K562 (cell line): Measurements from ENCODE around the gene C16orf74. TPM values are rescaled to one million over a fixed set of nuclear protein-coding genes. Genes with fewer than 3 reads are reported as not detected.

ENCODE experiments used
- ATAC-seq: fragments of 200-7000 bp; cut with Tn5 transposase; 3 replicates; pipeline ENCODE4 v1.9.1; 2020; ENCODE audit warnings: moderate library complexity
- BruUV-seq: library from RNA; stranded (reverse); fragments of 400-500 nt; replicated peaks from 2 replicates; lab custom pipeline; 2021; lab: Mats Ljungman, UMichigan
- CTCF ChIA-PET: fragments of 300-600 bp; formaldehyde crosslinking; extraction: SDS; loops from one replicate; lab custom pipeline; 2021; ENCODE audit warnings: low intra/inter-chr PET ratio; lab: Yijun Ruan, JAX
- POLR2A ChIA-PET: fragments of 300-600, 350-650 bp; sonication (Branson Sonifier 250); formaldehyde crosslinking; extraction: SDS; loops from one replicate; lab custom pipeline; 2021; ENCODE audit warnings: antibody characterized with exemption, inconsistent platforms; lab: Yijun Ruan, JAX
- DNase-seq, 4 experiments: peaks; one replicate each; pipeline versions ENCODE4 v3.0.0 to v3.0.0-alpha.2; 2011 to 2018; ENCODE audit warnings: low spot score in 3 of 4, mixed read lengths in 3 of 4; ENCODE audit errors: extremely low read depth in 1 of 4
- FAIRE-seq: peaks from 2 replicates; lab custom pipeline; 2011; peaks lifted over from hg19 to GRCh38; lab: Jason Lieb, UNC
- H2AFZ ChIP-seq: 2 replicates; pipeline ENCODE4 v1.6.0; 2011; ENCODE audit warnings: low read depth, low read length, control low read depth, inconsistent platforms
- H3K27ac ChIP-seq: fragments of 200-600 bp; 3 replicates; pipeline ENCODE4 v1.8.0; 2011; ENCODE audit warnings: low read depth, mild to moderate bottlenecking, control low read depth, inconsistent platforms, low read length, moderate library complexity, mixed read lengths; ENCODE audit errors: extremely low read depth
- H3K27me3 ChIP-seq, 2 experiments: fragments of 300-600 bp in 1 of 2; 2 replicates in 1 of 2; 3 replicates in 1 of 2; pipeline versions ENCODE4 v1.6.0 to v1.8.0; 2011; ENCODE audit warnings: inconsistent platforms in 2 of 2, low read length in 2 of 2, mild to moderate bottlenecking in 1 of 2, mixed read lengths in 1 of 2, moderate library complexity in 1 of 2; ENCODE audit not compliant: control insufficient read depth in 2 of 2, insufficient read depth in 2 of 2
- H3K36me3 ChIP-seq: fragments of 300-600 bp; 3 replicates; pipeline ENCODE4 v1.8.0; 2011; ENCODE audit warnings: mild to moderate bottlenecking, low read length, inconsistent platforms; ENCODE audit not compliant: control insufficient read depth, insufficient read depth
- H3K4me1 ChIP-seq, 2 experiments: fragments of 200-600 bp in 1 of 2; replicated peaks in 1 of 2; 2 replicates in 1 of 2; 3 replicates in 1 of 2; pipeline versions ENCODE4 v1.5.1 to v1.8.0; 2011; ENCODE audit warnings: inconsistent platforms in 2 of 2, low read length in 2 of 2, mild to moderate bottlenecking in 1 of 2, mixed read lengths in 1 of 2, moderate library complexity in 1 of 2; ENCODE audit not compliant: control insufficient read depth in 2 of 2, insufficient read depth in 2 of 2
- H3K4me2 ChIP-seq: 2 replicates; pipeline ENCODE4 v1.6.1; 2011; ENCODE audit warnings: low read length, control low read depth, inconsistent platforms, mixed read lengths; ENCODE audit not compliant: insufficient read depth
- H3K4me3 ChIP-seq: fragments of 200-600 bp; sonication (generic), shearing (Covaris generic); 2 replicates; pipeline ENCODE4 v1.5.1; 2016; ENCODE audit warnings: control low read depth, inconsistent platforms
- H3K79me2 ChIP-seq: fragments of 200-600 bp; 3 replicates; pipeline ENCODE4 v1.8.0; 2011; ENCODE audit warnings: low read length, inconsistent platforms; ENCODE audit not compliant: control insufficient read depth, insufficient read depth
- H3K9ac ChIP-seq, 2 experiments: 2 replicates each; pipeline versions ENCODE4 v1.6.0 to v1.6.1; 2011; ENCODE audit warnings: low read depth in 2 of 2, low read length in 2 of 2, control low read depth in 1 of 2, inconsistent platforms in 1 of 2, mild to moderate bottlenecking in 1 of 2, mixed read lengths in 1 of 2; ENCODE audit not compliant: insufficient read depth in 1 of 2
- H3K9me1 ChIP-seq: one replicate; pipeline ENCODE4 v1.6.0; 2011; ENCODE audit warnings: inconsistent platforms, mild to moderate bottlenecking, low read length, moderate library complexity; ENCODE audit not compliant: control insufficient read depth, insufficient read depth
- H3K9me3 ChIP-seq: replicated peaks from 2 replicates; pipeline ENCODE4 v1.5.1; 2011; ENCODE audit warnings: low read depth, low read length, inconsistent platforms; ENCODE audit not compliant: control insufficient read depth, insufficient read depth
- H4K20me1 ChIP-seq: replicated peaks from 2 replicates; pipeline ENCODE4 v1.6.1; 2011; ENCODE audit warnings: low read length, inconsistent platforms, mixed read lengths; ENCODE audit not compliant: control insufficient read depth, insufficient read depth
- ADNP ChIP-seq: fragments of 200-800 bp; sonication (Bioruptor generic); IDR thresholded peaks from 2 replicates; pipeline ENCODE4 v1.6.1; 2016; ENCODE audit warnings: missing genetic modification characterization, missing compliant biosample characterization
- CBX8 ChIP-seq: fragments of 200-600 bp; sonication (generic); IDR thresholded peaks from 2 replicates; pipeline ENCODE4 v1.6.1; 2012; ENCODE audit warnings: borderline replicate concordance, mixed run types, low read depth, mild to moderate bottlenecking, moderate library complexity, mixed read lengths, low read length, control low read depth, inconsistent platforms; ENCODE audit not compliant: poor library complexity, severe bottlenecking; ENCODE audit errors: extremely low read depth
- CREB3 ChIP-seq: fragments of 450-650 bp; conservative IDR thresholded peaks from 2 replicates; pipeline ENCODE4 v1.6.1; 2016; ENCODE audit warnings: missing genetic modification characterization, low read depth, mild to moderate bottlenecking, missing compliant biosample characterization, moderate library complexity
- DLX4 ChIP-seq: fragments of 250-450 bp; sonication (Bioruptor Pico); IDR thresholded peaks from 2 replicates; pipeline ENCODE4 v1.6.1; 2021; ENCODE audit warnings: mild to moderate bottlenecking
- ETS2 ChIP-seq: IDR thresholded peaks from 2 replicates; pipeline ENCODE4 v1.6.1; 2016; ENCODE audit warnings: borderline replicate concordance, missing genetic modification characterization, mild to moderate bottlenecking, moderate library complexity, missing compliant biosample characterization; ENCODE audit not compliant: poor library complexity, severe bottlenecking
- HNRNPH1 ChIP-seq: fragments of 200-400 bp; formaldehyde crosslinking; optimal IDR thresholded peaks from 2 replicates; pipeline ENCODE3; 2017; ENCODE audit warnings: low read depth, mild to moderate bottlenecking, low read length, moderate library complexity
- KAT8 ChIP-seq: fragments of 450-650 bp; IDR thresholded peaks from 2 replicates; pipeline ENCODE4 v1.6.1; 2016; ENCODE audit warnings: low read depth, mild to moderate bottlenecking
- RBM39 ChIP-seq: fragments of 200-400 bp; formaldehyde crosslinking; optimal IDR thresholded peaks from 2 replicates; pipeline ENCODE3; 2018; ENCODE audit warnings: low read depth, low read length
- TFE3 ChIP-seq: fragments of 450-650 bp; formaldehyde crosslinking; IDR thresholded peaks from 2 replicates; pipeline ENCODE4 v1.4.0; 2020; ENCODE audit warnings: mild to moderate bottlenecking, mixed read lengths
- ZBTB7A ChIP-seq: IDR thresholded peaks from 2 replicates; pipeline ENCODE4 v1.6.1; 2011; ENCODE audit warnings: low read depth, mild to moderate bottlenecking, low read length, moderate library complexity, borderline replicate concordance; ENCODE audit not compliant: control insufficient read depth
- ZNF175 ChIP-seq: fragments of 200-800 bp; sonication (Bioruptor generic); IDR thresholded peaks from 2 replicates; pipeline ENCODE4 v1.6.1; 2016; ENCODE audit warnings: low read depth, mild to moderate bottlenecking, missing genetic modification characterization, missing compliant biosample characterization
- ZNF217 ChIP-seq: sonication (generic); formaldehyde crosslinking; IDR thresholded peaks from 2 replicates; pipeline ENCODE4 v1.8.0; 2022; ENCODE audit warnings: mild to moderate bottlenecking, missing genetic modification reagents
- ZNF282 ChIP-seq: sonication (generic); formaldehyde crosslinking; IDR thresholded peaks from 2 replicates; pipeline ENCODE4 v1.8.1; 2023; ENCODE audit warnings: missing genetic modification reagents
- WGBS: fragments of 100-300 bp; shearing (Covaris generic); methylation state at CpG from one replicate; pipeline ENCODE4 v1.1.6; 2016; ENCODE audit warnings: low coverage, mixed read lengths; ENCODE audit not compliant: insufficient coverage; ENCODE audit errors: missing lambda C conversion rate; 5-methylcytosine and 5-hydroxymethylcytosine counted together
- in situ Hi-C: fragments of 300-500 bp; cut with MboI; formaldehyde crosslinking; loops from 4 replicates; pipeline ENCODE4 v1.15.0; 2018; ENCODE audit warnings: inconsistent platforms, mixed read lengths
- intact Hi-C: fragments of 100-400 bp; cut with micrococcal nuclease; formaldehyde crosslinking; loops from 2 replicates; pipeline ENCODE4 v1.14.2; 2022
- polyA plus RNA-seq, 8 experiments: library from polyadenylated mRNA; depleted of rRNA in 4 of 8; stranded (reverse) in 5 of 8; unstranded in 3 of 8; fragments of >200 nt; fragmentation: Nextera tagmentation in 2 of 8; fragmentation: Illumina TruSeq in 1 of 8; extraction: Ambion mirVana in 2 of 8; extraction: Trizol in 1 of 8; gene quantifications; 2 replicates each; pipeline versions ENCODE4 v1.2.1 to v1.2.3, GENCODE V29; 2011 to 2014; ENCODE audit warnings: inconsistent platforms in 1 of 8, missing spikeins in 1 of 8
- total RNA-seq, 7 experiments: library from RNA; depleted of rRNA in 6 of 7; stranded (reverse); fragments of >200 nt in 6 of 7; fragmentation: Illumina TruSeq in 2 of 7; extraction: Trizol in 2 of 7; gene quantifications; 2 replicates each; pipeline versions ENCODE4 v1.2.1 to v1.2.3, GENCODE V29; 2011 to 2021; ENCODE audit warnings: low replicate concordance in 1 of 7
- TF ChIP-seq, protein P1 (sequence below): sonication (generic); formaldehyde crosslinking; IDR thresholded peaks from 2 replicates; pipeline ENCODE4 v1.4.0; 2020; ENCODE audit warnings: mild to moderate bottlenecking, missing genetic modification reagents

Gene C16orf74
- total and polyA plus RNA-seq, 9 of the 15 experiments (the other 6 are each of a cell fraction or from before 2014, with no cell fraction given): not detected

GRCh38 chr16:85735946-85736345, 14.9 kb downstream of the C16orf74 start (continued):
- no peak for TF ChIP-seq ZNF175 (CRISPR knock-in tag)

DNA sequence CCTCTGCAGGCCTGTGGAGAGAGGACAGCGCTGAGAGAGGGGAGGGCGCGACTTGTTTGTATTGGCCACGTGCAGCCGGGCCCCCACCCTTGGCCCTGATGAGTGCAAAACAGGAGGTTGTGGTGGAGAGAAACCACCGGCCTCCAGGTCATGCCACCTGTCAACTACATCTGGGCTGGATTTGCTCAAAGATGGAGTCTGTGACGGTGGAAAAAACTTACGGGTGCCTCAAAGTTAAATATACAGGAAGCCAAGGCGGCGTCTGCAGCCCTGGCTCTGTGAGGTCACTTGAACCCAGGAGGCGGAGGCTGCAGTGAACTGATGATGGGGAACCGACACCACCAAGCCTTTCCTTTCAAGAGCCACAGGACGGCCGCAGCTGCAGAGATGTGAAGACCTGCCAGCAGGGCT, 15.7 kb downstream of the C16orf74 start:
- BruUV-seq: no TSS peak
- DNase-seq (no peak), FAIRE-seq (no peak), ATAC-seq (no peak)
- in situ Hi-C loops: no loop called here
- peaks cover 2 to 15% of the 10 kb centered on the region in 2 experiments; a peak in 4 of 5 replicates for H3K4me1 ChIP-seq
- H2AFZ ChIP-seq: no peak overlapping the region
- peaks cover 4% of the 10 kb centered on the region; the same call in 1 of the 2 replicates for H4K20me1 ChIP-seq
- 40% methylated on average over 14 of the region's 14 CpGs for WGBS
- H3K9ac ChIP-seq: peak overlapping the region in 1 of 2 experiments; percentile 4; a peak in 1 of 4 replicates
- H3K9me3 ChIP-seq: no peaks in the 10 kb centered on the region
- intact Hi-C loops: no loop called here
- H3K9me1 ChIP-seq: peaks cover 2% of the 10 kb centered on the region
- no peak overlapping the region for H3K27ac ChIP-seq
- peaks cover 17 to 46% of the 10 kb centered on the region in 2 experiments; a peak in 4 of 5 replicates for H3K27me3 ChIP-seq
- no peaks in the 10 kb centered on the region for H3K36me3 ChIP-seq
- ChIA-PET POLR2A (no interaction called here), CTCF (no interaction called here)
- no peak overlapping the region for H3K4me2 ChIP-seq
- no peaks in the 10 kb centered on the region for H3K79me2 ChIP-seq
- H3K4me3 ChIP-seq: no peak overlapping the region
- TF ChIP-seq ZNF282 (CRISPR knock-in tag) (no peak), ETS2 (tag) (no peak), DLX4 (CRISPR knock-in tag) (no peak), CREB3 (tag) (no peak), ADNP (tag) (no peak), CBX8 (no peak), RBM39 (no peak), TFE3 (CRISPR knock-in tag) (no peak), KAT8 (no peak), ZNF217 (no peak), HNRNPH1 (no peak), ZBTB7A (no peak)
- TF ChIP-seq, protein P1, sequence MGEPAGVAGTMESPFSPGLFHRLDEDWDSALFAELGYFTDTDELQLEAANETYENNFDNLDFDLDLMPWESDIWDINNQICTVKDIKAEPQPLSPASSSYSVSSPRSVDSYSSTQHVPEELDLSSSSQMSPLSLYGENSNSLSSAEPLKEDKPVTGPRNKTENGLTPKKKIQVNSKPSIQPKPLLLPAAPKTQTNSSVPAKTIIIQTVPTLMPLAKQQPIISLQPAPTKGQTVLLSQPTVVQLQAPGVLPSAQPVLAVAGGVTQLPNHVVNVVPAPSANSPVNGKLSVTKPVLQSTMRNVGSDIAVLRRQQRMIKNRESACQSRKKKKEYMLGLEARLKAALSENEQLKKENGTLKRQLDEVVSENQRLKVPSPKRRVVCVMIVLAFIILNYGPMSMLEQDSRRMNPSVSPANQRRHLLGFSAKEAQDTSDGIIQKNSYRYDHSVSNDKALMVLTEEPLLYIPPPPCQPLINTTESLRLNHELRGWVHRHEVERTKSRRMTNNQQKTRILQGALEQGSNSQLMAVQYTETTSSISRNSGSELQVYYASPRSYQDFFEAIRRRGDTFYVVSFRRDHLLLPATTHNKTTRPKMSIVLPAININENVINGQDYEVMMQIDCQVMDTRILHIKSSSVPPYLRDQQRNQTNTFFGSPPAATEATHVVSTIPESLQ (CRISPR knock-in tag): no peak
